GM12892 (cell line): ENCODE results near the gene TCL1B.
"Not testable (repeated sequence)": the region's sequence is repeated elsewhere in the genome, so short reads cannot be mapped to it uniquely, and the experiment has no call there.

ENCODE experiments used
- DNase-seq: peaks from one replicate; pipeline ENCODE4 v3.0.0; 2011; ENCODE audit not compliant: insufficient read length
- FAIRE-seq: peaks from 2 replicates; lab custom pipeline; 2011; peaks lifted over from hg19 to GRCh38; lab: Jason Lieb, UNC
- POLR2A ChIP-seq: IDR thresholded peaks from 2 replicates; pipeline ENCODE4 v1.6.1; 2011; ENCODE audit warnings: low read depth, low read length, control low read depth
- POLR2AphosphoS5 ChIP-seq: IDR thresholded peaks from 2 replicates; pipeline ENCODE4 v1.6.1; 2011; ENCODE audit warnings: low read depth, low read length, control low read depth
- TAF1 ChIP-seq: IDR thresholded peaks from 2 replicates; pipeline ENCODE4 v1.6.1; 2011; ENCODE audit warnings: low read depth, mild to moderate bottlenecking, control low read depth, low read length, borderline replicate concordance

Gene TCL1B

DNA sequence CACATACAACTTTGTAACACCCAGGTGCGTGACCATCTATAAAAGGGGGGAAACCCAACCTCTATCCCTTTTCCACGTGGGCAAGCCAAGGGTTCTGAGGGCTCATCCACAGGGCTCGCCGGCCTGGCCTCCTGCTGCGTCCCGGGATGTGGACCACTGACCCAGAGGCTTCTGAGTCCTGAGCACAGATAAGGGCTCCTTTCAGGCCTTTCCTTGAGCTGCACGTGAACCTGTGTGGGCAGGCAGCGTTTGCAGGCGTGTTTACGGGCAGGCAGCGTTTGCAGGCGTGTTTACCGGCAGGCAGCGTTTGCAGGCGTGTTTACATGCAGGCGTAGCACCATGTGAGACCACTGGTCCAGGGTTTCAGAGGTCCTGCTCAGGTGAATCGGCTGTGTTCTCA, 23.9 kb downstream of the TCL1B start:
- no peak for DNase-seq
- FAIRE-seq, result no peak
- TF ChIP-seq POLR2A (no peak), POLR2AphosphoS5 (no peak), TAF1 (no peak)

DNA sequence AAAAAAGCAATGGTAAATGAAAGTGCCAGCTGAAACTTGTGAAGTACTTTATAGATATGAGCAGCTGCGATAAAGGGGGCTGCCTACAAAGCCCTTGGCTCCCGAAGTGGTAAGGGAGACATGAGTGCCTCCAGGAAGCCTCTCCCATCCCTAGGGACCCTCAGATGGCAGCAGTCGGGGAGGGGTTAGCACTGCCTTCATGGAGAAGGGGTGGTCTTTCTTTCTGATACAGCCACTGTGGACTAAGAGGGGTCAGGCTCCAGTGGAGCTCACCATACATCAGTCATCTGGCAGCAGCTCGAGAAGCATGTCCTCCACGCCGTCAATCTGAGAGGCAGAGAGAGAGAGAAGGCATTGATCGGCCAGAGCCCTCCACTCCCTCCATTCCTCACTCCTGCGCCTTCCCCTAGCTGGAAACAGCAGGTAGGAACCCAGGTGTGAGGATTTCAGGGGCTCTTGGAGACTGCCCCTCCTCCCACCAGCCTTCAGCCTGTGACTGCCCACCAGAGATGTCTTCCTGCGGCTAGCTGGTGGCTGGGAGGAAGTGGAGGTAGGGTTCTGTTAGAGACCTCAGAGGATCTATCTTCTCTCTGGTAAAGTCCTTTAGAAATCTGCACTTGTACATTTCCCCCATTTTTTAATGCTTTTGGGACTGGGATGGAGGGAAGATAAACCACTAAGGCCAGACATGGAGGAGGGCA, 25.4 kb downstream of the TCL1B start:
- DNase-seq (no peak), FAIRE-seq (peak; percentile 92)

DNA sequence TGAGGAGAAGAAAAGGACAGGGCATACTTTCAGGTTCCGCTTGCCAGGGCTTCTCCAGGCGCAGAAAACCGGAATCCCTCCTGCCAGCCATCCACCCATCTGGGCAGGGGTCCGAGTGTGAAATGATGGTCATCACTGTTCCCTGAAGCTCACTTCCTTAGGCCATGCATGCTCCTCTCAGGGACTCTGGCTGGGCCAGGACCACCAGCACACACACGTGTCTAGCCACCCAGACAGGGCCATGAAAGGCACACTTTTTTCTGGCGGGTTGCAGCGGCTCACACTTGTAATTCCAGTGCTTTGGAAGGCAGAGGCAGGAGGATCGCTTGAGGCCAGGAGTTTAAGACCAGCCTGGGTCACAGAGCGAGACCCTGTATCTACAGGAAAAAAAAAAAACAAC, 26.2 kb downstream of the TCL1B start:
- TF ChIP-seq TAF1 (no peak), POLR2AphosphoS5 (no peak), POLR2A (no peak)
- FAIRE-seq (peak; percentile 78), DNase-seq (no peak)

More for the DNA sequence above, 25.4 kb downstream of the TCL1B start:
- TF ChIP-seq POLR2A (no peak), TAF1 (0 out of 2 replicates have a peak, but pooled peaks have one; percentile 24)

DNA sequence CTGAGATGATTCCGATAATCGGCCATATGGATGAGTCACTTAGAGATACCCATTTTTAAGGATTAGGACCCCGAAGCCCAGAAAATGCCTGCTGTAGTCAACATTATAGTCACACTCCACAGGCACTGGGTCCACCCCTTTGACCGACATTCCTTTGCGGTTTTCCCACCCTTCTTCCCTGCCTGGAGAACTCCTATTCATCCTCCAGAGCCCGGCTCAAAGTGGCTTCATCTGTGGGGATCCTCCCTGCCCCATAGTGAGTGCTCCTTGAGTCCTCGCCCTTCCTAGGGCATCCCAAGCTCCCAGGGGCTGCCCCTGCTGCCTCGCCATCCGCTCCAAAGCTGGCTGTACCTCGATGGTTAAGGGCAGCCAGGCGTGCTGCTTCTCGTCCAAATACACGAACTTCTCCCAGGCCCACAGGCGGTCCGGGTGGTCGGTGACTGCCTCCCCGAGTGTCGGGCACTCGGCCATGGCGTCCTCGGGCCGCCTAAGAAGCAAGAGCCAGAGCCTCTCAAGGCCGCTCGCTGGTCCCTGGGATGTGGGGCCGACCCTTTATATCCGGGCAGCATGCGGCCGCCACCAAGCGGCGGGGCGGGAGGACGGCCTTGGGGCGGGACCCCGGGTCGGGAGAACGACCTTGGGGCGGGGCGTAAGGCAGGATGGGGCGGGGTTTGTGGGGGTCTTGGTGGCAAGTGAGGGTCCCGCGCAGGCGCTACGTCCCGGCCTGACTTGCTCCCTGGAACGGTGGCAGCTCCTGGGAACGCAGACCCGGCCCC, 27.6 kb downstream of the TCL1B start, which contains the start of gene TCL1A:
TSS of gene TCL1A (minus strand) at position 530 of the 776 bp plus-strand sequence. CDS start at position 471, 59 bp downstream.
- DNase-seq (peak; percentile 75), FAIRE-seq (peak; percentile 92)
- peak; percentile 57; the same call in 1 of the 2 replicates for TF ChIP-seq TAF1
- peak; percentile 98 for TF ChIP-seq POLR2A
- peak; percentile 90 for TF ChIP-seq POLR2AphosphoS5

DNA sequence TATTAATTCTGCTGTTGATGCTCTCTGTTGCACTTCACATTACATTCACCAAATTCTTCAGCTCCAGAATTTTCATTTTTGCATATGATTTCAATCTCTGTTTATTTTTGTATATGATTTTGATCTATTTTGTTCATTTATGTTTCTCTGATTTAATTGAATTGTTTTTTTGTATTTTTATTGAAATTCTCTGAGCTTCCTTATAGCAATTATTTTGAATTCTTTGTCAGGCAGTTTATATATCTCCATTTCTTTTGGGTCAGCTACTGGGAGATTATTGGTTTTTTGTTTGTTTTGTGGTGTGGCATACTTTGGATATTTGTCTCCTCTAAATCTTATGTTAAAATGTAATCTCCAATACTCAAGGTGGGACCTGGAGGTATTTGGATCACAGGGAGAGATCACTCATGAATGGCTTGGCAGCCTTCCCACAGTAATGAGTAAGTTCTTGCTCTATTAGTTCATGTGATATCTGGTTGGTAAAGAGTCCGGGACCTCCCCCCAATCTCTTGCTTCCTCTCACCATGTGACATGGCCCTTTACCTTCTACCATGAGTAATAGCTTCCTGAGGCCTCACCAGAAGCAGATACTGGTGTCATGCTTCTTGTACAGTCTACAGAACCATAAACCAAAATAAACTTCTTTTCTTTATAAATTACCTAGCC, 36.4 kb downstream of the TCL1B start:
- FAIRE-seq (no peak), DNase-seq (no peak)
- no peak for TF ChIP-seq TAF1
- TF ChIP-seq POLR2A, result no peak
- TF ChIP-seq POLR2AphosphoS5, result no peak

- no peak for DNase-seq
- TF ChIP-seq TAF1, result no peak
- TF ChIP-seq POLR2AphosphoS5, result no peak
- TF ChIP-seq POLR2A, result no peak
- peak; percentile 90 for FAIRE-seq
Measured at GRCh38 chr14:95725685-95726336, 39.6 kb downstream of the TCL1B start.

- TF ChIP-seq POLR2A (no peak), TAF1 (no peak), POLR2AphosphoS5 (no peak)
- FAIRE-seq (peak; percentile 54), DNase-seq (no peak)
Measured at GRCh38 chr14:95727056-95727700, 41.0 kb downstream of the TCL1B start.

DNA sequence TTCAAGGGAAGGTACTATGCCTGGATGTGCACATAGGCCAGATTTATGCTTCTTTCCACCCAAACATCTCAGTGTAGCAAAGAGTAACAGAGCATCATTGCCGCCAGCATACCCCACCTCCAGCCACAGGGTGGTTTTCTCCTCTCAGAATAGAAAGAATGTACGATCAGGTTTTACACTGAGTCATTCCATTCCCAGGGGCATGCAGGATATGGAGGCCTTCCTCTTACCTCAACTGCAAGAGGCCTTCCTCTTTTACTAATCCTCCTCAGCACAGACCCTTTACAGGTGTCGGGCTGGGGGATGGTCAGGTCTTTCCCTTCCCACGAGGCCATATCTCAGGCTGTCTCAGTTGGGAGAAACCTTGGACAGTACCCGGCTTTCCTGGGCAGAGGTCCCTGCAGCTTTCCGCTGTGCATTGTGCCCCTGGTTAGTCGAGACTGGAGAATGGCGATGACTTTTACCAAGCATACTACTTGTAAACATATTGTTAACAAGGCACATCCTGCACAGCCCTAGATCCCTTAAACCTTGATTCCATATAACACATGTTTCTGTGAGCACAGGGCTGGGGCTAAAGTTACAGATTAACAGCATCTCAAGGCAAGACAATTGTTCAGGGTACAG, 43.3 kb downstream of the TCL1B start:
- DNase-seq, result not testable (repeated sequence)
- FAIRE-seq, result peak; percentile 63

GRCh38 chr14:95730126-95730525, 43.9 kb downstream of the TCL1B start:
- TF ChIP-seq POLR2AphosphoS5 (no peak), POLR2A (no peak), TAF1 (no peak)
- no peak for DNase-seq
- FAIRE-seq, result no peak

GRCh38 chr14:95733212-95733611, 47.0 kb downstream of the TCL1B start:
- TF ChIP-seq TAF1 (no peak), POLR2AphosphoS5 (no peak), POLR2A (no peak)
- DNase-seq (no peak), FAIRE-seq (no peak)

DNA sequence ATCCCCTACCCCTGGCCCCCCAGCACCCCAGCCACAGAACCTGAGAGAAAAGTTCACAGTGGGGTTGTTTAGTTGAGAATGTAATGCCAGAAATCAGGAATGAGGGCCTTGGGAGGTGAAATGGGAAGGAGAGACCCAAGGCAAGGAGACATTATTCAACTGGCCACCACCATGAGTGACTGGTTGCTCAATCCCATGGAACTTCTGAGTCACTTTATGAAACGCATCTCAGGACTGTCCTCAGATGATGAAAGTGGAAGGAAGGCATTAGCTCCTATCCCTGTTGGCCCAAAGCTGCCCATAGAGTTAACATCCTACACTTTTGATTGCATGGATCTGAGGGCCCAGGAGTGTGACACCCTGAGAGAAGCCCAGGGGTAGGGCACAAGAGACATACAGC, 53.1 kb downstream of the TCL1B start:
- TF ChIP-seq POLR2AphosphoS5 (no peak), TAF1 (no peak), POLR2A (no peak)
- no peak for DNase-seq
- no peak for FAIRE-seq
